Right atrium auricular region (tissue), 2 donors: ENCODE data around the gene KDM8. TPM values are rescaled to one million over a fixed set of nuclear protein-coding genes. Genes with fewer than 3 reads are reported as not detected.

ENCODE experiments used
- DNase-seq: peaks from one replicate; pipeline ENCODE4 v3.0.0-alpha.2; 2019; ENCODE audit warnings: low spot score
- H3K27ac ChIP-seq, 2 donors: fragments of 200-600 bp; sonication (generic); 1 replicate in 1 of 2; 2 replicates in 1 of 2; pipeline ENCODE4 v1.5.1; 2016 to 2019
- H3K27me3 ChIP-seq, 2 donors: fragments of 200-600 bp; sonication (generic); one replicate each; pipeline versions ENCODE4 v1.5.1 to v1.6.0; 2017 to 2019
- H3K36me3 ChIP-seq: fragments of 200-600 bp; sonication (generic); one replicate; pipeline ENCODE4 v1.5.1; 2016
- H3K4me1 ChIP-seq, 2 donors: fragments of 200-600 bp; sonication (generic); one replicate each; pipeline versions ENCODE4 v1.5.1 to v1.6.0; 2017 to 2019
- H3K4me3 ChIP-seq, 2 donors: fragments of 200-600 bp; sonication (generic); 1 replicate in 1 of 2; 2 replicates in 1 of 2; pipeline ENCODE4 v1.5.1; 2017 to 2019; ENCODE audit warnings: mild to moderate bottlenecking in 1 of 2, moderate library complexity in 1 of 2
- H3K9me3 ChIP-seq, 2 donors: fragments of 200-600 bp; sonication (generic); one replicate each; pipeline ENCODE4 v1.5.1; 2019
- total RNA-seq, 2 donors: library from RNA; depleted of rRNA; stranded (reverse); fragments of >200 nt; gene quantifications; one replicate each; pipeline ENCODE4 v1.1.0, GENCODE V29; 2016
- TF ChIP-seq, protein P1 (sequence below), 2 donors: fragments of 200-600 bp; sonication (generic); IDR thresholded peaks; one replicate each; pipeline ENCODE4 v1.5.1; 2019; ENCODE audit warnings: antibody characterized with exemption in 2 of 2

Gene KDM8
- total RNA-seq, 2 donors from 2014 or later: 2.9 to 3.8 TPM

DNA sequence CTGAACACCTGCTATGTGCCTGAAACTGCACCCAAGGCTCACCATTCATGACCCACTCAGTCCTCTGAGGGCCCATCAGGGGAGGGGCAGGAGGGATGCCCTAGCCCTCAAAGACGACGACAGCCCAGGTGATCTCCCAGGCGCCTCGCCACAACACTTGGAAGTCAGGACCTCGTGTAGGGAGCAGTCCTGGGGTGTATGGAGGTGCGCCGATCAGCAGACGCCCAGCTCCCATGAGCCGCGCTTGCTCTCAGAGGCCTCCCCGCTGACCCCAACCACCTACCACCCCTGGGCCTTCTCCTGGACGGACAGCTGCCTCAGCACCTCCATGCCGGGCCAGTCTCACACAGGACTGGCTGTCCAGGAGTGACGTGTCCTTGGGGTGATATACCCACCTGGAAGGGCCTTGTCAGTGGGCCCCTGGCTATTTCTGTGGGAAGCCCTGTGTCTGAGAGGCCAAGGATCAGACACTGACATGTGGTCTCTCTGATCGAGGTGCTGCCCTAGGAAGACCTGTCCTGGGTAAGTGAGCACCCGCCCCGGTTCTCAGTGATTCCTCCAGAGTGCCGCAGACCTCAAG, 26.7 kb downstream of the KDM8 start:
- peaks cover 3 to 17% of the 10 kb centered on the region in 2 donors for H3K4me1 ChIP-seq
- H3K36me3 ChIP-seq: peaks cover 21% of the 10 kb centered on the region
- H3K4me3 ChIP-seq: no peak overlapping the region
- H3K27me3 ChIP-seq: no peaks in the 10 kb centered on the region
- no peak for DNase-seq
- no peak overlapping the region for H3K27ac ChIP-seq
- TF ChIP-seq, protein P1, sequence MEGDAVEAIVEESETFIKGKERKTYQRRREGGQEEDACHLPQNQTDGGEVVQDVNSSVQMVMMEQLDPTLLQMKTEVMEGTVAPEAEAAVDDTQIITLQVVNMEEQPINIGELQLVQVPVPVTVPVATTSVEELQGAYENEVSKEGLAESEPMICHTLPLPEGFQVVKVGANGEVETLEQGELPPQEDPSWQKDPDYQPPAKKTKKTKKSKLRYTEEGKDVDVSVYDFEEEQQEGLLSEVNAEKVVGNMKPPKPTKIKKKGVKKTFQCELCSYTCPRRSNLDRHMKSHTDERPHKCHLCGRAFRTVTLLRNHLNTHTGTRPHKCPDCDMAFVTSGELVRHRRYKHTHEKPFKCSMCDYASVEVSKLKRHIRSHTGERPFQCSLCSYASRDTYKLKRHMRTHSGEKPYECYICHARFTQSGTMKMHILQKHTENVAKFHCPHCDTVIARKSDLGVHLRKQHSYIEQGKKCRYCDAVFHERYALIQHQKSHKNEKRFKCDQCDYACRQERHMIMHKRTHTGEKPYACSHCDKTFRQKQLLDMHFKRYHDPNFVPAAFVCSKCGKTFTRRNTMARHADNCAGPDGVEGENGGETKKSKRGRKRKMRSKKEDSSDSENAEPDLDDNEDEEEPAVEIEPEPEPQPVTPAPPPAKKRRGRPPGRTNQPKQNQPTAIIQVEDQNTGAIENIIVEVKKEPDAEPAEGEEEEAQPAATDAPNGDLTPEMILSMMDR (IDR thresholded peaks at IDR 0.05): no peak
- H3K9me3 ChIP-seq: no peaks in the 10 kb centered on the region

DNA sequence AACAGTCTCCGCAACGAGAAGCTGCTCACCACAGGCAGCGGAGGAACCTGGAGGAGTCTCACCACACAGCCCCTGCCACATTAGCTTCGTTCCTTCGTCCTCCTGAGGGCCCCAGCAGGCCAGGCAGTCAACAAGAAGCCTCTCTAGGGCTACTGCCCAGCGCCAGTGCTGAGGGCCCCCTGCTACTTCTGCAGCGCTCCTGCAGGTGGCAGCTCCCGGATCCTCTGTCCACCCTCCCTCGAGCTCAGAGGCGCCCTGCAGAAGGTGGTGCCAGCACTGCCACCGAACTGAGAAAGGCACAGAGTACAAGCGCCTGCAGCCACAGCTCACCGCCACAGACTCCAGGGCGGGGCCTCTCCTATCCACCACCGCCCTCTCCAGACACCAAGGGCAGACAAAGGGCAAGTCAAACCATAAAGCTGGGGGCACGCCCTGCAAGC, 27.3 kb downstream of the KDM8 start:
- TF ChIP-seq, protein P1 (IDR thresholded peaks at IDR 0.05): no peak
- H3K4me3 ChIP-seq: no peak overlapping the region
- peaks cover 3 to 23% of the 10 kb centered on the region in 2 donors for H3K4me1 ChIP-seq
- H3K27me3 ChIP-seq: no peaks in the 10 kb centered on the region
- no peak for DNase-seq
- H3K36me3 ChIP-seq: peaks cover 21% of the 10 kb centered on the region
- H3K9me3 ChIP-seq: no peaks in the 10 kb centered on the region
- H3K27ac ChIP-seq: no peak overlapping the region

DNA sequence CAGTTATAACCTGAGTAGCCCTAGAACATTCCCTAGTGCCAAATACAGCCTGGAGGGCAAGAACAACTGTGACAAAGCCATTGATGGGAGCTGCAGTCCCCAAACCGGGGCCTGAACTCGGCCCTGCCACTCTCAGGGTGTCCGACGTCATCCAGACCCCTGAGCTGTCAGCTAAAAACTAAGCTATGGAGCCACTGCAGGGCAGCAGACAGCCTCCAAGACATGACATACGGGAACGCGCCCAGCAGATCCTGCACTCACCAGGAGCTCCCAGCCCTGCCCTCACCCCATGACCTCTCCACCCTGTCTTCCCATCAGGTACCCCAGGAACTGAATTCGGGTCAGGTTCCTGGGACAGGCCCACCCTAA, 28.4 kb downstream of the KDM8 start:
- DNase-seq: no peak
- no peak overlapping the region for H3K27ac ChIP-seq
- H3K27me3 ChIP-seq: no peaks in the 10 kb centered on the region
- H3K36me3 ChIP-seq: peaks cover 21% of the 10 kb centered on the region
- H3K4me3 ChIP-seq: no peak overlapping the region
- H3K4me1 ChIP-seq: peaks cover 3 to 34% of the 10 kb centered on the region in 2 donors
- H3K9me3 ChIP-seq: no peaks in the 10 kb centered on the region
- TF ChIP-seq, protein P1 (IDR thresholded peaks at IDR 0.05): no peak

DNA sequence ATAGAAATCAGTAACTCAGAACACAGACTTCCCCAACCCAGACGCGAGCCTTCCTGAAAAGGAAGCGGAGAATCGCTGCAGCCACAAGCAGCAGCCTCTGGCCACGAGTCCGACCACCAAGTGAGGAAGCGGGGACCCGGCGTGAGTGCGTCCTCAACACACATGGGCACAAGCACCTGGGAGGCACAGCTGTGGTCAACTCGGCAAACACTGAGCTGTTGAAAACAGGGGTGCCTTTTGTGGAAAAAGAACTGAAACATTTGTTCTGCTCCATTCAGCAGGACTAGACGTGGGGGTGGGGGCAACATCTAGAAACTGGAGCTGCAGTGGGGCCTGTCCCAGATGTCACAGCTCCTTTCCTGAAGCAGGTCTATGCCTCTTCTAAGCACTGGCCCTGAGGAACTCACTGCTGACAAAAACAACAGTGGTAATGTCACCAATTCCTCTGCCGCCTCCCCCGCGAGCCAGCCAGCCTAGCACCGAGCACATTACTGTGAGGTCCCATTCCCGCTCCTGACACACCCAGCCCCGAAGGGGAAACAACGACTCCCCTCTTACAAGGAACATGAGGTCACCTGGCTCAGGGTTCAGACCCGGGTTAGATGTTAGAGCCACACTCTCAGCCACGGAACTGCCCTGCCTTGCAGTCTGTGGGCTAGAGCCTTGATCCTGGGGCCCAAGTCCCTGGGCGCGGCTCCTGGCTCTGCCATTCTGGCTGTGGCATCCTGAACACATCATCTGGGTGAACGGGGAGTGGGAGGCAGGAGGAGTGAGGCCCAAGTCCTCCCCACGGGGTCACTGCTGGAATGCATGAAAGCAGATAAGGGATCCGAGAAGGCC, 29.0 kb downstream of the KDM8 start:
- Histone ChIP-seq H3K27me3 (no peaks in the 10 kb centered on the region), H3K36me3 (peaks cover 21% of the 10 kb centered on the region), H3K4me3 (no peak overlapping the region), H3K9me3 (no peaks in the 10 kb centered on the region), H3K4me1 (peaks cover 3 to 40% of the 10 kb centered on the region in 2 donors), H3K27ac (no peak overlapping the region)
- TF ChIP-seq, protein P1 (IDR thresholded peaks at IDR 0.05): no peak
- DNase-seq: no peak

DNA sequence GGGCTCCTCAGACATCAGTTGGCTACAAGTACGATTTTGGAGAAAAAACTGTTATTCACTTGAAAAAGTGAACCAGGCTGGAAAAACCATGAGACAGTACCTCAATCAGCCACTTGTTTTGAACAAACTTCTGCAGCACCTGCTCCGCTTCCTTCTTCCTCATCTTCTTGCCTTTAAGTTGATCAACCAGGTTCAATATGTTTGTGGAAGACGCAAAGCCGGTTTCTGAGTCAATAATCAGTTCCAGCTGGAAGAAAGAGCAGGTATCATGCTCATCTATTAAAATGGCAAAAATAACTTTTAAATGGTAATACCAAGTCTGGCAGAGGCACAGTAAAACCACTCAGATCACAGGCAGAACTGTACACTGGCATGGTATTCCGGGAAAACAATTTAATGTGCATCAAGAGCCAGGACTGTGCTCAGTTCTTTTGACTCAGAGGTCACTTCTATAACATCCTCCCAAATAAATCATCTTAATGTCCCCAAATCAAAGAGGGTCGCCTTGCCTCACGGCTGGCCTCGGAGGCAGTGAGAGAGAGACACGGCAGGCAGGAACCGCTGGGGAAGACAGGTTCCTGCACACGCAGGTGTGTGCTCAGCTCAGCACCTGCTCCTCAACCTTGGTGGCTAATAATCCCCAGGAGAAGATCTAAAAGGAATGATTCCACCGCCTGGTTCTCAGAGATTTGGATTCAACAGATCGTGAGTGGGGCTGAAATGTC, 29.7 kb downstream of the KDM8 start:
- H3K36me3 ChIP-seq: peaks cover 21% of the 10 kb centered on the region
- DNase-seq: no peak
- no peaks in the 10 kb centered on the region for H3K27me3 ChIP-seq
- no peak overlapping the region for H3K27ac ChIP-seq
- no peak overlapping the region for H3K4me3 ChIP-seq
- H3K4me1 ChIP-seq: peaks cover 3 to 48% of the 10 kb centered on the region in 2 donors
- H3K9me3 ChIP-seq: no peaks in the 10 kb centered on the region
- TF ChIP-seq, protein P1 (IDR thresholded peaks at IDR 0.05): no peak
